Spleen (tissue), 7 donors: ENCODE data around the gene LRIG1.

Experiments
- CTCF ChIP-seq, 11 experiments: fragments of 200-600 bp in 7 of 11; fragments of 450-650 bp in 4 of 11; sonication (generic) in 4 of 11; IDR thresholded peaks in 8 of 11; conservative IDR thresholded peaks in 3 of 11; 1 replicate in 7 of 11; 2 replicates in 4 of 11; pipeline versions ENCODE4 v1.4.0 to v1.8.0; 2016 to 2021; ENCODE audit warnings: antibody characterized with exemption in 11 of 11, inconsistent platforms in 4 of 11, mild to moderate bottlenecking in 1 of 11
- POLR2A ChIP-seq, 3 donors: fragments of 450-650 bp; IDR thresholded peaks; one replicate each; pipeline ENCODE4 v1.5.1; 2017; ENCODE audit warnings: antibody characterized with exemption in 3 of 3, mild to moderate bottlenecking in 1 of 3
- POLR2AphosphoS5 ChIP-seq, 3 donors: sonication (generic); formaldehyde crosslinking; IDR thresholded peaks; one replicate each; pipeline ENCODE4 v1.5.1; 2017; ENCODE audit warnings: antibody characterized with exemption in 3 of 3
- donor health status: DM: no; HTN: no; CAD: no; lungs with moderate emphysema.
- donor health status: DM: no; HTN: no; CAD: no.
- donor health status: DM: no; HTN: no; CAD: no.

GRCh38 chr3:66520724-66521123 lies 19.9 kb upstream of the LRIG1 start:
- TF ChIP-seq CTCF (IDR thresholded peaks at IDR 0.05 in 8 of 11, conservative IDR thresholded peaks at IDR 0.05 in 3 of 11) = no peak
- no peak for TF ChIP-seq POLR2A (IDR thresholded peaks at IDR 0.05)
- TF ChIP-seq POLR2AphosphoS5 (IDR thresholded peaks at IDR 0.05) = no peak
